HEK293 (cell line): ENCODE results near the gene PIP5KL1.

ENCODE experiments used
- FEZF1 ChIP-seq: fragments of 450-650 bp; formaldehyde crosslinking; IDR thresholded peaks from 2 replicates; pipeline ENCODE4 v1.5.1; 2016; ENCODE audit warnings: missing biosample characterization, missing genetic modification characterization
- GLIS2 ChIP-seq: fragments of 450-650 bp; formaldehyde crosslinking; IDR thresholded peaks from 2 replicates; pipeline ENCODE4 v1.5.1; 2016; ENCODE audit warnings: missing biosample characterization, missing genetic modification characterization
- YY1 ChIP-seq: fragments of 450-650 bp; formaldehyde crosslinking; IDR thresholded peaks from 2 replicates; pipeline ENCODE4 v1.5.1; 2018; ENCODE audit warnings: missing biosample characterization, missing genetic modification characterization
- ZBTB7A ChIP-seq: fragments of 450-650 bp; formaldehyde crosslinking; IDR thresholded peaks from 2 replicates; pipeline ENCODE4 v1.5.1; 2016; ENCODE audit warnings: low read depth, missing biosample characterization, missing genetic modification characterization
- ZFHX2 ChIP-seq: fragments of 450-650 bp; formaldehyde crosslinking; conservative IDR thresholded peaks from 2 replicates; pipeline ENCODE4 v1.5.1; 2016; ENCODE audit warnings: missing biosample characterization, missing genetic modification characterization
- ZIC2 ChIP-seq: fragments of 450-650 bp; formaldehyde crosslinking; IDR thresholded peaks from 2 replicates; pipeline ENCODE4 v1.5.1; 2016; ENCODE audit warnings: missing biosample characterization, missing genetic modification characterization
- ZNF140 ChIP-seq: fragments of 450-650 bp; formaldehyde crosslinking; IDR thresholded peaks from 2 replicates; pipeline ENCODE4 v1.5.1; 2016; ENCODE audit warnings: missing biosample characterization, missing genetic modification characterization
- ZNF169 ChIP-seq: fragments of 450-650 bp; formaldehyde crosslinking; IDR thresholded peaks from 2 replicates; pipeline ENCODE4 v1.5.1; 2016; ENCODE audit warnings: missing biosample characterization, missing genetic modification characterization
- ZNF423 ChIP-seq: fragments of 450-650 bp; formaldehyde crosslinking; IDR thresholded peaks from 2 replicates; pipeline ENCODE4 v1.5.1; 2016; ENCODE audit warnings: missing biosample characterization, missing genetic modification characterization
- ZNF501 ChIP-seq: fragments of 450-650 bp; formaldehyde crosslinking; IDR thresholded peaks from 2 replicates; pipeline ENCODE4 v1.5.1; 2016; ENCODE audit warnings: missing biosample characterization, missing genetic modification characterization
- ZNF596 ChIP-seq: fragments of 450-650 bp; IDR thresholded peaks from 2 replicates; pipeline ENCODE4 v1.5.0; 2018; ENCODE audit warnings: missing biosample characterization, mild to moderate bottlenecking, missing genetic modification characterization, moderate library complexity
- ZNF660 ChIP-seq: fragments of 450-650 bp; IDR thresholded peaks from 2 replicates; pipeline ENCODE4 v1.5.1; 2018; ENCODE audit warnings: missing biosample characterization, mild to moderate bottlenecking, missing genetic modification characterization
- ZNF677 ChIP-seq: fragments of 450-650 bp; IDR thresholded peaks from 2 replicates; pipeline ENCODE4 v1.5.0; 2018; ENCODE audit warnings: missing biosample characterization, mild to moderate bottlenecking, missing genetic modification characterization, moderate library complexity
- ZXDB ChIP-seq: fragments of 450-650 bp; formaldehyde crosslinking; IDR thresholded peaks from 2 replicates; pipeline ENCODE4 v1.5.1; 2016; ENCODE audit warnings: missing biosample characterization, missing genetic modification characterization
- TF ChIP-seq, protein P1 (sequence below): fragments of 450-650 bp; formaldehyde crosslinking; IDR thresholded peaks from 2 replicates; pipeline ENCODE4 v1.5.1; 2016; ENCODE audit warnings: missing biosample characterization, missing genetic modification characterization, borderline replicate concordance
- TF ChIP-seq, protein P2 (sequence below): fragments of 450-650 bp; formaldehyde crosslinking; conservative IDR thresholded peaks from 2 replicates; pipeline ENCODE4 v1.5.1; 2016; ENCODE audit warnings: low read depth, missing biosample characterization, missing genetic modification characterization
- TF ChIP-seq, protein P3 (sequence below): fragments of 450-650 bp; formaldehyde crosslinking; optimal IDR thresholded peaks from 2 replicates; pipeline ENCODE3; 2016; ENCODE audit warnings: missing biosample characterization, mild to moderate bottlenecking, missing genetic modification characterization
- TF ChIP-seq, protein P4 (sequence below): fragments of 450-650 bp; IDR thresholded peaks from 2 replicates; pipeline ENCODE4 v1.5.1; 2018; ENCODE audit warnings: missing biosample characterization, mild to moderate bottlenecking, missing genetic modification characterization
- TF ChIP-seq, protein P5 (sequence below): fragments of 450-650 bp; formaldehyde crosslinking; IDR thresholded peaks from 2 replicates; pipeline ENCODE4 v1.5.1; 2016; ENCODE audit warnings: missing biosample characterization, missing genetic modification characterization

Gene PIP5KL1

DNA sequence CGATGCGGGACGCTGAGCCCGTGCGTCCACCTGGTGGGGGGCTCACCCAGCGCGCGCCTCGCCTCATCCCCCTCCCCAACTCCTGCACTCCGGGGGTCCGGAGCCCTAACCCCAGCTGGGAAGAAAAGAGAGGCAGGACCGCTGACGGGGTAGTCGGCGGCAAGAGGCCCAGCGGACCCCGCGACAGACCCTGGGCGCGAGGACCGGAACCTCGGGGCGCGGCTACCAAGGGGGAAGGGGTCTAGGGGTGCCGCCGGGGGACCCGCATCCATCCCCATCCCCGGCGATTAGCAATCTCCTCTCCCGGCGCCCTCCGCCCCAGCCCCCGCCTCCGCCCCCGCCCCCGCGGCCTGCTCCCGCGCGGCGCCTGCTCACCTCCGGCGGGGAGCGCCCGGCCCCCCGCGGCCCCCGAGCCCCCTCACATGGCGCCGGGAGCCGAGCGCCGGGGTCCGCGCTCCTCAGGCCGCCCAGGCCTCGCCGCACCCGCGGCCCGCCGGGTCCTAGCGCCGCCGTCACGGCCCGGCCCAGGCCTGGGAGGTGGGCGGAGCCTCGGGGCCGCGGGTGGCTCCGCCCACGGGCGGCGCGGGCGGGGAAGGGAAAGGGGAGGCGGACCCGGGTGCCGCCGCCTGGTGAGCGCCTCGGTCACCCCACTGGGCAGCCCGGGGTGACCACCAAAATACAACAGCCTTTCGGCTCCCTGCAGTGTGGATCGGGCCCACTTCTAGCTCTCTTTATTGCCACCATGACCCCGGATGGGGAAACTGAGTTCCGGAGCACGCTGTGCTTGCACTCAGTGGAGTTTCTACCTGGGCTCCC lies 31.2 kb downstream of the PIP5KL1 start, which contains the start of gene ST6GALNAC6 (continued):
- TF ChIP-seq, protein P1, sequence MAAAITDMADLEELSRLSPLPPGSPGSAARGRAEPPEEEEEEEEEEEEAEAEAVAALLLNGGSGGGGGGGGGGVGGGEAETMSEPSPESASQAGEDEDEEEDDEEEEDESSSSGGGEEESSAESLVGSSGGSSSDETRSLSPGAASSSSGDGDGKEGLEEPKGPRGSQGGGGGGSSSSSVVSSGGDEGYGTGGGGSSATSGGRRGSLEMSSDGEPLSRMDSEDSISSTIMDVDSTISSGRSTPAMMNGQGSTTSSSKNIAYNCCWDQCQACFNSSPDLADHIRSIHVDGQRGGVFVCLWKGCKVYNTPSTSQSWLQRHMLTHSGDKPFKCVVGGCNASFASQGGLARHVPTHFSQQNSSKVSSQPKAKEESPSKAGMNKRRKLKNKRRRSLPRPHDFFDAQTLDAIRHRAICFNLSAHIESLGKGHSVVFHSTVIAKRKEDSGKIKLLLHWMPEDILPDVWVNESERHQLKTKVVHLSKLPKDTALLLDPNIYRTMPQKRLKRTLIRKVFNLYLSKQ (tag by site-specific recombination): no peak
- TF ChIP-seq ZNF501 (tag by site-specific recombination) (no peak), ZFHX2 (tag by site-specific recombination) (peak; percentile 40), ZNF423 (tag by site-specific recombination) (peak; percentile 72), ZNF596 (no peak), ZNF660 (tag by site-specific recombination) (no peak), ZBTB7A (tag by site-specific recombination) (0 out of 2 replicates have a peak, but pooled peaks have one; percentile 52), GLIS2 (tag by site-specific recombination) (peak; percentile 73), ZIC2 (tag by site-specific recombination) (peak; percentile 75), YY1 (tag by site-specific recombination) (no peak), ZNF140 (no peak), ZNF169 (tag by site-specific recombination) (no peak), ZXDB (no peak), ZNF677 (tag by site-specific recombination) (no peak; the same call in 1 of the 2 replicates), FEZF1 (no peak)
- TF ChIP-seq, protein P2, sequence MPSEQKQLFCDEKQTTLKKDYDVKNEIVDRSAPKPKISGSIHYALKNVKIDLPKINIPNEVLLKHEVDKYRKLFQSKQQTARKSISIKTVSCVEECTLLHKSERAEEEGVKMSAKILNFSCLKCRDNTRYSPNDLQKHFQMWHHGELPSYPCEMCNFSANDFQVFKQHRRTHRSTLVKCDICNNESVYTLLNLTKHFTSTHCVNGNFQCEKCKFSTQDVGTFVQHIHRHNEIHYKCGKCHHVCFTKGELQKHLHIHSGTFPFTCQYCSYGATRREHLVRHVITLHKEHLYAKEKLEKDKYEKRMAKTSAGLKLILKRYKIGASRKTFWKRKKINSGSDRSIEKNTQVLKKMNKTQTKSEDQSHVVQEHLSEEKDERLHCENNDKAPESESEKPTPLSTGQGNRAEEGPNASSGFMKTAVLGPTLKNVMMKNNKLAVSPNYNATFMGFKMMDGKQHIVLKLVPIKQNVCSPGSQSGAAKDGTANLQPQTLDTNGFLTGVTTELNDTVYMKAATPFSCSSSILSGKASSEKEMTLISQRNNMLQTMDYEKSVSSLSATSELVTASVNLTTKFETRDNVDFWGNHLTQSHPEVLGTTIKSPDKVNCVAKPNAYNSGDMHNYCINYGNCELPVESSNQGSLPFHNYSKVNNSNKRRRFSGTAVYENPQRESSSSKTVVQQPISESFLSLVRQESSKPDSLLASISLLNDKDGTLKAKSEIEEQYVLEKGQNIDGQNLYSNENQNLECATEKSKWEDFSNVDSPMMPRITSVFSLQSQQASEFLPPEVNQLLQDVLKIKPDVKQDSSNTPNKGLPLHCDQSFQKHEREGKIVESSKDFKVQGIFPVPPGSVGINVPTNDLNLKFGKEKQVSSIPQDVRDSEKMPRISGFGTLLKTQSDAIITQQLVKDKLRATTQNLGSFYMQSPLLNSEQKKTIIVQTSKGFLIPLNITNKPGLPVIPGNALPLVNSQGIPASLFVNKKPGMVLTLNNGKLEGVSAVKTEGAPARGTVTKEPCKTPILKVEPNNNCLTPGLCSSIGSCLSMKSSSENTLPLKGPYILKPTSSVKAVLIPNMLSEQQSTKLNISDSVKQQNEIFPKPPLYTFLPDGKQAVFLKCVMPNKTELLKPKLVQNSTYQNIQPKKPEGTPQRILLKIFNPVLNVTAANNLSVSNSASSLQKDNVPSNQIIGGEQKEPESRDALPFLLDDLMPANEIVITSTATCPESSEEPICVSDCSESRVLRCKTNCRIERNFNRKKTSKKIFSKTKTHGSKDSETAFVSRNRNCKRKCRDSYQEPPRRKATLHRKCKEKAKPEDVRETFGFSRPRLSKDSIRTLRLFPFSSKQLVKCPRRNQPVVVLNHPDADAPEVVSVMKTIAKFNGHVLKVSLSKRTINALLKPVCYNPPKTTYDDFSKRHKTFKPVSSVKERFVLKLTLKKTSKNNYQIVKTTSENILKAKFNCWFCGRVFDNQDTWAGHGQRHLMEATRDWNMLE: peak; percentile 19; the same call in 1 of the 2 replicates
- TF ChIP-seq, protein P3, sequence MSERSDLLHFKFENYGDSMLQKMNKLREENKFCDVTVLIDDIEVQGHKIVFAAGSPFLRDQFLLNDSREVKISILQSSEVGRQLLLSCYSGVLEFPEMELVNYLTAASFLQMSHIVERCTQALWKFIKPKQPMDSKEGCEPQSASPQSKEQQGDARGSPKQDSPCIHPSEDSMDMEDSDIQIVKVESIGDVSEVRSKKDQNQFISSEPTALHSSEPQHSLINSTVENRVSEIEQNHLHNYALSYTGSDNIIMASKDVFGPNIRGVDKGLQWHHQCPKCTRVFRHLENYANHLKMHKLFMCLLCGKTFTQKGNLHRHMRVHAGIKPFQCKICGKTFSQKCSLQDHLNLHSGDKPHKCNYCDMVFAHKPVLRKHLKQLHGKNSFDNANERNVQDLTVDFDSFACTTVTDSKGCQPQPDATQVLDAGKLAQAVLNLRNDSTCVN (tag by site-specific recombination): peak; percentile 66
- TF ChIP-seq, protein P4, sequence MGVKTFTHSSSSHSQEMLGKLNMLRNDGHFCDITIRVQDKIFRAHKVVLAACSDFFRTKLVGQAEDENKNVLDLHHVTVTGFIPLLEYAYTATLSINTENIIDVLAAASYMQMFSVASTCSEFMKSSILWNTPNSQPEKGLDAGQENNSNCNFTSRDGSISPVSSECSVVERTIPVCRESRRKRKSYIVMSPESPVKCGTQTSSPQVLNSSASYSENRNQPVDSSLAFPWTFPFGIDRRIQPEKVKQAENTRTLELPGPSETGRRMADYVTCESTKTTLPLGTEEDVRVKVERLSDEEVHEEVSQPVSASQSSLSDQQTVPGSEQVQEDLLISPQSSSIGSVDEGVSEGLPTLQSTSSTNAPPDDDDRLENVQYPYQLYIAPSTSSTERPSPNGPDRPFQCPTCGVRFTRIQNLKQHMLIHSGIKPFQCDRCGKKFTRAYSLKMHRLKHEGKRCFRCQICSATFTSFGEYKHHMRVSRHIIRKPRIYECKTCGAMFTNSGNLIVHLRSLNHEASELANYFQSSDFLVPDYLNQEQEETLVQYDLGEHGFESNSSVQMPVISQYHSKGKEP (tag by site-specific recombination): no peak
- TF ChIP-seq, protein P5, sequence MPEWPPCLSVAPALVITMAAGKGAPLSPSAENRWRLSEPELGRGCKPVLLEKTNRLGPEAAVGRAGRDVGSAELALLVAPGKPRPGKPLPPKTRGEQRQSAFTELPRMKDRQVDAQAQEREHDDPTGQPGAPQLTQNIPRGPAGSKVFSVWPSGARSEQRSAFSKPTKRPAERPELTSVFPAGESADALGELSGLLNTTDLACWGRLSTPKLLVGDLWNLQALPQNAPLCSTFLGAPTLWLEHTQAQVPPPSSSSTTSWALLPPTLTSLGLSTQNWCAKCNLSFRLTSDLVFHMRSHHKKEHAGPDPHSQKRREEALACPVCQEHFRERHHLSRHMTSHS (tag by site-specific recombination): no peak
